GM12891 (cell line): Measurements from ENCODE around the gene ISG20.

Experiments
- POLR2A ChIP-seq: IDR thresholded peaks from 2 replicates; pipeline ENCODE4 v1.6.1; 2011; ENCODE audit warnings: low read depth, low read length, control low read depth
- TAF1 ChIP-seq: IDR thresholded peaks from 2 replicates; pipeline ENCODE4 v1.6.1; 2011; ENCODE audit warnings: low read depth, low read length, control low read depth

GRCh38 chr15:88697276-88697675 lies 58.5 kb downstream of the ISG20 start:
- no peak for TF ChIP-seq TAF1
- TF ChIP-seq POLR2A, result no peak
